ENCODE data around the gene GPRIN3.
"Not testable (repeated sequence)": the region's sequence is repeated elsewhere in the genome, so short reads cannot be mapped to it uniquely, and the experiment has no call there.

Gene GPRIN3

GRCh38 chr4:89257376-89257775, 50.2 kb downstream of the GPRIN3 start:
- H4K20me1 ChIP-seq (ENCODE audit: insufficient read depth, low read length, poor library complexity, severe bottlenecking): no peaks in the 10 kb centered on the region
- H3K9ac ChIP-seq (ENCODE audit: low read depth, low read length, poor library complexity, severe bottlenecking): no peak overlapping the region
- no peak overlapping the region for H3K4me3 ChIP-seq (ENCODE audit: low read length, poor library complexity, severe bottlenecking)
- H3K27me3 ChIP-seq (ENCODE audit: insufficient read depth, low read length, poor library complexity, severe bottlenecking): no peaks in the 10 kb centered on the region
- no peaks in the 10 kb centered on the region for H3K4me1 ChIP-seq (ENCODE audit: insufficient read depth, low read length, poor library complexity, severe bottlenecking)
- no peaks in the 10 kb centered on the region for H3F3A ChIP-seq (ENCODE audit: low read depth)
- no peaks in the 10 kb centered on the region for H3K36me3 ChIP-seq (ENCODE audit: insufficient read depth, low read length)
- H3K9me2 ChIP-seq (replicated peaks; ENCODE audit: low read depth, low read length): no peaks in the 10 kb centered on the region
- no peaks in the 10 kb centered on the region for H3K79me2 ChIP-seq (ENCODE audit: insufficient read depth, low read length)
- TF ChIP-seq CTCF (conservative IDR thresholded peaks at IDR 0.05; ENCODE audit: low read length) (no peak), EZH2phosphoT487 (IDR thresholded peaks at IDR 0.05; ENCODE audit: borderline replicate concordance) (no peak)
- H3K9me3 ChIP-seq (ENCODE audit: insufficient read depth, low read depth, low read length): no peaks in the 10 kb centered on the region
- no peak overlapping the region for H3K4me2 ChIP-seq (ENCODE audit: low read depth, low read length, poor library complexity, severe bottlenecking)
- H2AFZ ChIP-seq (ENCODE audit: low read length): no peak overlapping the region; the same call in 1 of the 2 replicates

DNA sequence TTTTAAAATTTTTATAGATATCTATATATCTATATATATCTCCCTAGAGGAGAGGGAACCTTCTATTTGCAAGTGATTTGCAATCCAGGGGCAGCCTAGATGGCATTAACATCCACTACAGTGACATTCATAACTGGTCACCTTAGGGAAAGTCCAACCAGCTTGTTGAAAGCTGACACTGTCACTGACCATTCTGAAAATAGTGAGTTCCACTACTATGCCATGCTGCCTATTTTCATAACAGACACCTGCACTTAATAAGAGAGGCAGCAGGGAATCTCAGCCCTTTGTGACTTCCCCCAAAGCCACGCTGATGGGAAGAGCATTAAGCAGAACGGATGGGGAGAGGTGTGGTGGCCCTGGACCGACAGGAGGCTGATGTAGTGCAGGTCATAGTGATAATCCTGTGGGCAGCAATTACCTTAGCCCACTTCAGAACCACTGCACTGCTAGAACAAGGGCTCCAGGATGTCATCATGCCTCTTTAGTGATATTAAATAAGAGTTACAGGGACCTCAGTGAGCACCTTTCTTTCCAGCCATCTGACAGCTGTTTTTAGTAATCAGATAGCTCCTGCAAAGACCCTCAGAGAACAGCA, 51.3 kb downstream of the GPRIN3 start:
- Histone ChIP-seq H3K9me2 (replicated peaks; ENCODE audit: low read depth, low read length) (no peaks in the 10 kb centered on the region), H3K9ac (ENCODE audit: low read depth, low read length, poor library complexity, severe bottlenecking) (no peak overlapping the region), H3K4me3 (ENCODE audit: low read length, poor library complexity, severe bottlenecking) (no peak overlapping the region), H3K4me2 (ENCODE audit: low read depth, low read length, poor library complexity, severe bottlenecking) (no peak overlapping the region), H3K27me3 (ENCODE audit: insufficient read depth, low read length, poor library complexity, severe bottlenecking) (no peaks in the 10 kb centered on the region), H3F3A (ENCODE audit: low read depth) (no peaks in the 10 kb centered on the region), H3K36me3 (ENCODE audit: insufficient read depth, low read length) (no peaks in the 10 kb centered on the region), H3K9me3 (ENCODE audit: insufficient read depth, low read depth, low read length) (no peaks in the 10 kb centered on the region), H3K79me2 (ENCODE audit: insufficient read depth, low read length) (no peaks in the 10 kb centered on the region), H4K20me1 (ENCODE audit: insufficient read depth, low read length, poor library complexity, severe bottlenecking) (no peaks in the 10 kb centered on the region), H3K4me1 (ENCODE audit: insufficient read depth, low read length, poor library complexity, severe bottlenecking) (no peaks in the 10 kb centered on the region), H2AFZ (ENCODE audit: low read length) (0 out of 2 replicates have a peak overlapping the region, but pooled peaks have one; percentile 29)
- TF ChIP-seq EZH2phosphoT487 (IDR thresholded peaks at IDR 0.05; ENCODE audit: borderline replicate concordance): no peak
- TF ChIP-seq CTCF (conservative IDR thresholded peaks at IDR 0.05; ENCODE audit: low read length): no peak

GRCh38 chr4:89254847-89255246, 52.8 kb downstream of the GPRIN3 start:
- no peak overlapping the region for H3K9ac ChIP-seq (ENCODE audit: low read depth, low read length, poor library complexity, severe bottlenecking)
- H3K4me2 ChIP-seq (ENCODE audit: low read depth, low read length, poor library complexity, severe bottlenecking): no peak overlapping the region
- H3K79me2 ChIP-seq (ENCODE audit: insufficient read depth, low read length): no peaks in the 10 kb centered on the region
- H3K9me3 ChIP-seq (ENCODE audit: insufficient read depth, low read depth, low read length): no peaks in the 10 kb centered on the region
- H3K36me3 ChIP-seq (ENCODE audit: insufficient read depth, low read length): no peaks in the 10 kb centered on the region
- H3K4me3 ChIP-seq (ENCODE audit: low read length, poor library complexity, severe bottlenecking): no peak overlapping the region
- H3K27me3 ChIP-seq (ENCODE audit: insufficient read depth, low read length, poor library complexity, severe bottlenecking): no peaks in the 10 kb centered on the region
- TF ChIP-seq EZH2phosphoT487 (IDR thresholded peaks at IDR 0.05; ENCODE audit: borderline replicate concordance): no peak
- peak; percentile 97 for TF ChIP-seq CTCF (conservative IDR thresholded peaks at IDR 0.05; ENCODE audit: low read length)
- H3K9me2 ChIP-seq (replicated peaks; ENCODE audit: low read depth, low read length): no peaks in the 10 kb centered on the region
- H2AFZ ChIP-seq (ENCODE audit: low read length): peak overlapping the region; percentile 14; the same call in 1 of the 2 replicates
- H3F3A ChIP-seq (ENCODE audit: low read depth): no peaks in the 10 kb centered on the region
- no peaks in the 10 kb centered on the region for H3K4me1 ChIP-seq (ENCODE audit: insufficient read depth, low read length, poor library complexity, severe bottlenecking)
- no peaks in the 10 kb centered on the region for H4K20me1 ChIP-seq (ENCODE audit: insufficient read depth, low read length, poor library complexity, severe bottlenecking)

GRCh38 chr4:89254347-89254746, 53.3 kb downstream of the GPRIN3 start:
- not testable (repeated sequence) for H2AFZ ChIP-seq (ENCODE audit: low read length); H3K4me3 ChIP-seq (ENCODE audit: low read length, poor library complexity, severe bottlenecking); H3K9me2 ChIP-seq (replicated peaks; ENCODE audit: low read depth, low read length); H3F3A ChIP-seq (ENCODE audit: low read depth); H3K4me1 ChIP-seq (ENCODE audit: insufficient read depth, low read length, poor library complexity, severe bottlenecking); H4K20me1 ChIP-seq (ENCODE audit: insufficient read depth, low read length, poor library complexity, severe bottlenecking); H3K27me3 ChIP-seq (ENCODE audit: insufficient read depth, low read length, poor library complexity, severe bottlenecking); H3K9me3 ChIP-seq (ENCODE audit: insufficient read depth, low read depth, low read length); H3K79me2 ChIP-seq (ENCODE audit: insufficient read depth, low read length); H3K9ac ChIP-seq (ENCODE audit: low read depth, low read length, poor library complexity, severe bottlenecking); H3K36me3 ChIP-seq (ENCODE audit: insufficient read depth, low read length); H3K4me2 ChIP-seq (ENCODE audit: low read depth, low read length, poor library complexity, severe bottlenecking)

All from Loucy (cell line).